HG03354 (cell line): ENCODE data around the gene HERC2.

ENCODE experiments used
- ATAC-seq: cut with Tn5 transposase; IDR thresholded peaks from one replicate; pipeline ENCODE4 v1.9.1; 2021; ENCODE audit warnings: mild to moderate bottlenecking; ENCODE audit not compliant: unreplicated experiment, poor library complexity, severe bottlenecking

HERC2 gene

GRCh38 chr15:28105224-28105791 is 216.7 kb downstream of the HERC2 start:
- no peak for ATAC-seq

DNA sequence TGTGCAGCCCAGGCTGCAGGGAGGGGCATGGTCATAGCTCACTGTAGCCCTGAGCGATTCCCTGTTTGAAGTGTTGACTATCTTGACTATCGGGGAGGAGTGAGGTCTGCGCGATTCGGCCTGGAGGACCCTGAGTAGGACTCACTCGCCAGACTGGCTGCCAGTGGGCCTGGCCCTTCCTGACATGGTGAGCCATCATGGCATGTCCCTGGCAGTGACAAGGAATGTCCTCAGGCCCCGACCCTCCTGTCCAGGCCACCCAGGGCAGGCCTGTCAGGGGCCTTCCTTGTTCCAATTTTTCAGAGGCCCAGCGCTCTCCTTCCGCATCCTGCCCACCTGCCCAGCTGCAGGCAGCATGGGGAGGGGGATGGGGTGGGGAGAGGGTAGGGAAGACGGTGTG is 217.7 kb downstream of the HERC2 start:
- ATAC-seq: no peak

- no peak for ATAC-seq
Measured at GRCh38 chr15:28103831-28104230, 218.1 kb downstream of the HERC2 start.

DNA sequence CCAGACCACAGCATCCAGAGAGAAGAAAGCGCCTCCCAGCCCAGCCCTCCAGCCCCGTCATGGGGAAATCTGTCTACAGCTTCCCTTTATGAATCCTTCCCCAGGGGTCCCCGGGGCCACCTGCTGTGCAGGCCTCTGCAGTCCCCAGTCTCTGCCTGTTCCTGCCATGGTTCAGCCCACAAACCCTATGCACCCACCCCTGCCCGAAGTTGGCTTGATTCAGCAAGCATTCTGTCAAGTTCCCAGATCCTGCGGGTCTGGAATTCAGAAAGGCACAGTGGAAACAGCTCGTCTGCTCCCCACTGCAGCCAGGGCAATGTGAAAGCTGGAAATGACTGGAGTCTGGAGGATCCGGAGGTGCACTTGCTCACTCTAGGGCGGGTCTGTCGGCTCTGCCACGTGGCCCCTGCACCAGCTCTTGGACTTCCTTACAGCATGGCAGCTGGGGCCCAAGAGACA is 220.0 kb downstream of the HERC2 start:
- no peak for ATAC-seq

DNA sequence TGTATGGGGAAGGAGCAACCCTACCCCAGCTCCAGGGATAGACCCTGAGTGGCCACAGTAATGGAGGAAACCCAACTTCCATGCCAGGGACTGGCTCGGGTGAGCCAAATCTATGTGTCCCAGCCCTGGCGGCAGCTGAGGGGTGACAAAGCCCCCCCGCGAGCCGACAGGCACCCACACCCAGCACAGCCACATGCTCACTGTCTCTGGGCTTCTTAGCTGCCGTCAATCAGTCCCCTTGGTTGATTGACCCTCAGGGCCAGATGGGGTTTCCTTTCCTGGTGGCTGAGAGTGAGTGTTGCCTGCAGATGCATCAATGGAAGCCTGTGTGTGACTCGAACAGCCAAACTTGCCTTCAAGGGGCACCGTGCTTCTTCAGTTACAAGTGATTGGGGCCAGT is 220.8 kb downstream of the HERC2 start:
- ATAC-seq: no peak

DNA sequence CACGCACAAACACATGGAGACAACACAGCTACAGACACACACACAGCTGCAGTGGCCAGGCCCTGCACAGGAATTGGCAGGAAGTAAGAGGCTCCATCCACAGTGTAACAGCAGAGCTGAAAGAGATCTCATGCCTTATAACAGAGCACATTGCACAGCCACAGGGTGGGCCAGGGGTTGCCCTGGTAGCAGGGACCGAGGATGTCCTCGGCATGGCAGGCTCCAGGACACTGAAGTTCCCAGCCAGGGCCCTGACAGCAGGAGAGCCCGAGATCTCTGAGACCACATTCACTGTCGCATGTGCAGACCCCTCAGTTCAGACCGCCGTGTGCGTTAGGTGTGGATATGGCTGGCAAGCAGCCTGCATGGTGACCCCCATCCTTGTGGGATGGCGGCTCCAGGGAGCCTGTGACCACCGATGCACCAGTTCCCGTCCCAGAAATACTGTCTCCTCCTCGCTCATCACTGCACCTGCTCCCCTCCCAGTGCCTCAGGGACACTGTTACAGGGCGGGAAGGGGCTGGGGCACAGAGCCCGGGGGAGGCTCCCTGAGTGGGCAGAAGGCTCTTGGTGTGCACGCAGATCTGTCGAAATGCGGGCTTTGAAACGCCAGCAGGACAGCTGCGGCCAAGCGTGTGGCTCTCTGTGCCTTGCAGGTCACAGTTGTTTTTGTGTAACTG is 221.3 kb downstream of the HERC2 start:
- ATAC-seq: no peak

DNA sequence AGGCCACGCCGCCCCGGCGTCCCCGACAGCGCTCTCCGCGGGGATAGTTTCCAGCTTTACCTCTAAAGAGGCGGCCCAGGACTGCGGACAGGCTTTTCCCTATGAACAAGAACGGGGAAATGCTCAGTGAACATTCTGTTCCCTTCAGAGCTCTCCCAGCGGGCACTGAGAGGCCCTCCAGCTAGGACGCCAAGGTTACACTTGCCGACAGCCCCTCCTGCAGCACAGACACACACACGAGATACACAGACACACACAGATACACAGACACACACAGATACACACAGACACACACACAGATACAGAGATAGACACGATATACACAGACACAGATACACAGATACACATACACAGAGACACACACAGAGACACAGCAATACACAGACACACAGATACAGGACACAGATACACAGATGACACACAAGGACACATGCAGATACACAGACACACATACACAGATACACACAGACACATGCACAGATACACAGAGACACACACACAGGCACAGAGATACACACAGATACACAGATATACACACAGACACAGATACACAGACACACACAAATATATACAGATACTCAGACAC is 222.3 kb downstream of the HERC2 start:
- no peak for ATAC-seq

- ATAC-seq: no peak
Measured at GRCh38 chr15:28098766-28099554, 223.0 kb downstream of the HERC2 start, which contains the start of gene OCA2. TSS of gene OCA2 (minus strand) at chr15:28099315. CDS start at chr15:28081874, 17,441 bp downstream.

DNA sequence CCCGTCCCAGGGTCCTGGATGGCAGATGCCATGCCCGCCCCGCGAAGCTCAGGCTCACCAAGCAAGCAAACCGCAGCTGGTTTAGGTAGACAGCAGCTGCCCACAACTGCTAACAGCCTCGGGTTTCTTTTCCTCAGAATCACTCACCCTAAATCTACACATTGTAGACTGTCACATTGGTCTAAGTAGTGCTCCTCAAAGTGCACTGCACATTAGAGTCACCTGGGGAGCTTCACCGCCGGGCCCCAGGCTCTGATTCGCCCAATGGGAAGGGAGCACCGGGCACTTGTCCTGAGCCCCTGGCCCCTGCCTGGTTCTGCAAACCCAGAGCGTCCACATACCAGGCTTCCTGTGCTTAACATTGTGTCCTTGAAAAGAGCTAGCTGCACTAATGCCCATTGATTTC is 223.6 kb downstream of the HERC2 start:
- ATAC-seq: no peak

DNA sequence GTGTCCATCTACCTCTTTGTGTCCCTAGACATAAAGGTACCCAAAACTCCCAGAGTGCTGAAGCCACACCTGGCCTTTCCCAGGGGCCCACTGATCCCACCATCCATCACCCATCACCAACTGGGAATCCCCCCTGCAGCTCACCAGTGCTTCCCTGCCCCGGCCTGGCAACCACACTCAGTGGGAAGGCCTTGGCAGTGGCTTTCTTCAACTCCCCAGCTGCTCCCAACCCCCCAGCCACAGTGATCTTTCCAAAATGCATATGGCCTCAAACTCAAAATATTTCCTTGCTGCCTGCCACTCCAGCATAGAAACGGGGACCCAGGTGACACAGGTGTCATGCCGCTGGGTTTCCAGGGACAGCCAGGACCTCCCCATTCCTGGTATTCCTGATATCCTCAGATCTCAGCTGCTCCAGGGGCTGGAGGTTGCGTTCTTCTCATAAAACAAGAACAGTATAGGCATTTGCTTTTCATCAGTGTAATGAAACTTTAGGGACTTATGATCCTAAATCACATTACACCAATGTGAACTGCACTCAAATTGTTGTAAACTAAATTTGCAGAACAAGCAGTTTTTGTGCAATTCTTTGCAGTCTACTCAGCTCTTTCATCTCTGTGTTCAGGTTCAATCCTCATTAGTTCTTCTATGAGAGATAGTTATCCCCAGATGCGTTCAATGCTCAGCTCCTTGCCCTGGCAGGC is 224.2 kb downstream of the HERC2 start:
- ATAC-seq: no peak

- no peak for ATAC-seq
Measured at GRCh38 chr15:28096670-28097431, 225.1 kb downstream of the HERC2 start.

- peak; percentile 8 for ATAC-seq
Measured at GRCh38 chr15:28096411-28096669, 225.6 kb downstream of the HERC2 start.

DNA sequence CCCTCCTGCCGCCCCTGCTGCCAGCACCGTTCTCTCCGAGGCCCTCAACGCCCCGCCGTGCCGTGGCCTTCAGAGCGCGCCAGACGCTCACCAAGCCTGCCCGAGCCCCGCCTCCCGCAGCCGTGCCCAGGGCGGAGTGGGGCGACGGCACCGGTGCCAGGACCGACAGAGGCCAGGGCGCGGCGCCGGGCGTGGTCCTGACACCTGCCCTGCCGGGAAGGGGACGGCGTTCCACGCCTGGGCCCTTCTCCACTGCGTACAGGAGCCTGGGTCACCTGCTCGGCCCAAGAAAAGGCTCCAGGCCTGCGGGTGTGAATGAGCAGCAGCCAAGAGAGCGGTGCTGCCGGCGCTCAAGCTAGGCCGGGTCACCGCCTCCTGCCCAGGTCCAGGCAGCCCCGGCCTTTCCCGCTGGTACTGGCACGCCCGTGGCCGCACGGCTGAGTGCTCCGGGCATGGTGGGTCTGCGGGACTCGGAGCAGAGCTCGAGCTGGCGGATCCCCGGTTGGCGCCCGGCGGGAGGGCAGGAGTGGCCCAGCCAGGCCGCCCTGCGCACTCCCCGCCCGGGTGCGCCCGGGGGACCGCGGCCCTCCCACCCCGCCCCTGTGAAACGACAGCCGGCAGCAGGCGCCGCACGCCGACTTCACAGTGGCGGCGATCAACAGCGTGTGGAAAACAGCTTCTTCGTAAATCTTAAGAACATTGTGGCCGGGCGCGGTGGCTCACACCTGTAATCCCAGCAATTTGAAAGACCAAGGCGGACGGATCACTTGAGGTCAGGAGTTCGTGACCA is 227.1 kb downstream of the HERC2 start:
- ATAC-seq: no peak

DNA sequence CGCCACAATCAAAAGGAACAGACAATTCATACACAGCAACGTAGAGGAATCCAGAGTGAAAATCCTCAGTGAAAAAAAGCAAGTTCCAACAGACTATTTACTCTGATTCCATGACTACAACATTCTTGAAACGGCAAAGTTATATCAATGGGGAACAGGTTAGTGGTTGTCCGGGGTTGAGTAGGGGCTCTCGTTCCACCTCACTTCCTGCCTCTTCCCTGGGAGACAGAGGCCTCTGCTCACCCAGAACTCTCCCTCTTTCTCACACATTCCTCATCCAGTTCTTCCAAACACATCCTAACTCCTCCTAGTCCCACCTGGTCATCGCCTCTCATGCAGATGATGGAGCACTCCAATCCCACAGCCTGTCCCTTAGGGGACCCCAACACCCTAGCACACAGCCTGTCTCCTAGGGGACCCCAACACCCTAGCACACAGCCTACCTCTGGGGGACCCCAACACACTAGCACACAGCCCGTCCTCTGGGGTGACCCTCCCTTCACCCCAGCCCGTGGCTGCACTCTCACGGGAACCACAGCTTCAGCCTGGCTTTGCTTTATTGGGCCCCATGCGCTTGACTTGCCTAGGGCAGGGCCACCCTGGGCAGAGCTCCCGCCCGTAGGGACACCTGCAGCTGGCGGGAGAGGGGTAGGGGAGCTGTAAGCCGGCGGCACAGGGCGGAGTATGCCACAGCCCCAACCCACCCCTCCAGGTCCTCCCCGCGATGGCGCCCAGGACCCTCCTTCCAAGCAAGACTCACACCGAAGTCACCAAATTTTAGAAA is 228.0 kb downstream of the HERC2 start:
- no peak for ATAC-seq

GRCh38 chr15:28091313-28091712 is 230.7 kb downstream of the HERC2 start:
- ATAC-seq: no peak

DNA sequence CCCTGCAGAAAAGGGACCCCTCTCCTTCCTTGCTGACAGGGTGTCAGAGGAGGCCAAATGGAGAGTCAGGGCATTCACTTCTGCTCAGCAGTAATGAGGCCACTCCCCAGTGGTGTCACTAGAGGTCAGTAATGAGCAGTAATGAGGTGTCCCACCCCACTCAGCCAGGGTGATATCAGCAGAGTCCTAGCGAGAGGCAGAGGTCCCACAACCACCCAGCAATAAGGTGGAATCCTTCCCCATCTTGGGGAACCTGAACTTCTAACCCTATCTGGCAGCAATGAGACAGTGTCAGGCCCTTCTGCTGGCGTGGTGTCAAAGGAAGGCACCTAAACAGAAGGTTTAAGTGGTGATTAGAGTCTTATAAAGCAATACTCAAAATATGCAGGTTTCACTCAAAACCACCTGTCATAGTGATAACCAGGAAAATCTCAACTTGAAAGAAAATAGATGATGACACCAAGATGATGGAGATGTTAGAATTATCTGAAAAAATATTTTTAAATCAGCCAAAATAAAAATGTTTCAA is 235.7 kb downstream of the HERC2 start:
- peak; percentile 99 for ATAC-seq

GRCh38 chr15:28085489-28086174 is 236.3 kb downstream of the HERC2 start:
- ATAC-seq: peak; percentile 14
